ENCODE results near the gene PITHD1. TPM values are rescaled to one million over a fixed set of nuclear protein-coding genes. Genes with fewer than 3 reads are reported as not detected.
"Not testable (repeated sequence)": the region's sequence is repeated elsewhere in the genome, so short reads cannot be mapped to it uniquely, and the experiment has no call there.

The PITHD1 gene
- total RNA-seq, 1 donor from 2014 or later = 46.7 TPM

DNA sequence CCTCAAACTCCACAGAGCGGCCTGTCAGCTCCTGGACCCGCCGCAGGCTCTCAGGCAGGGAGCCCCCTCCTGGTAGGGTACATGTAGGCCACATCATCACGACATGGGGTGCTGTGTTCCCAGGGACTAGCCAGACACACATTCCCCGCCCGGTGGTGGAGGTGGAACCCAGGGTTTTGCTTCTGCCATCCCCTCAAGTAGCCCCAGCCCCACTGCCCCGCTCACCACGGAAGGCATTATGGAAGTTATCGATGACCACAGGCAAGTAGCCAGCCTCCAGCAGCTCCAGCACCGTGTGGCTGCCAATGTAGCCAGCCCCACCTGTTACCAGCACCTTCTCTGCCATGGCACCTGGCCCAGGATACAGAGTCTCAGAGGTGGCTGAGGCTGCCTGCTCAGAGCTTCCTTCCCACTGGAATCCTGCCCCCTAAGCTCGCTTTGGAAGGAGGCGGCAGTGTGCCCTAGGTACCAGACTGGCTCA, 20.5 kb downstream of the PITHD1 start:
- no peak for DNase-seq (ENCODE audit: low spot score)

DNA sequence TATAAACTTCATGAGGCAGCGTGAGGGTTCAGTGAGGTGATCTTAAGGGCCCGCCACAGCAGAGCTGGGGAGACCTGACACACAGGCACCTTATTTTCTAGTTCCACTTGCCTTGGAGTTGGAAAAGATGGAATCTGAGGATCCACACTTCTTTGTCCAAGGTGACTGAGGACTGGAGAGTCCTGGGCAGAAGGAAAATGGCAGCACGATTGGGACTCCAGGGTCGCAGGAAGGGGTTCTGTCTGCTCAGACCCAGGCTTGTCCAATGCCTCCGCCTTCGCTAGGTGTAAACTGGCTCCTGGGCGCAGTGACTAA, 21.0 kb downstream of the PITHD1 start:
- no peak for DNase-seq (ENCODE audit: low spot score)

- DNase-seq (ENCODE audit: low spot score) = peak; percentile 70
Measured at GRCh38 chr1:23799570-23800399, 21.6 kb downstream of the PITHD1 start.

DNA sequence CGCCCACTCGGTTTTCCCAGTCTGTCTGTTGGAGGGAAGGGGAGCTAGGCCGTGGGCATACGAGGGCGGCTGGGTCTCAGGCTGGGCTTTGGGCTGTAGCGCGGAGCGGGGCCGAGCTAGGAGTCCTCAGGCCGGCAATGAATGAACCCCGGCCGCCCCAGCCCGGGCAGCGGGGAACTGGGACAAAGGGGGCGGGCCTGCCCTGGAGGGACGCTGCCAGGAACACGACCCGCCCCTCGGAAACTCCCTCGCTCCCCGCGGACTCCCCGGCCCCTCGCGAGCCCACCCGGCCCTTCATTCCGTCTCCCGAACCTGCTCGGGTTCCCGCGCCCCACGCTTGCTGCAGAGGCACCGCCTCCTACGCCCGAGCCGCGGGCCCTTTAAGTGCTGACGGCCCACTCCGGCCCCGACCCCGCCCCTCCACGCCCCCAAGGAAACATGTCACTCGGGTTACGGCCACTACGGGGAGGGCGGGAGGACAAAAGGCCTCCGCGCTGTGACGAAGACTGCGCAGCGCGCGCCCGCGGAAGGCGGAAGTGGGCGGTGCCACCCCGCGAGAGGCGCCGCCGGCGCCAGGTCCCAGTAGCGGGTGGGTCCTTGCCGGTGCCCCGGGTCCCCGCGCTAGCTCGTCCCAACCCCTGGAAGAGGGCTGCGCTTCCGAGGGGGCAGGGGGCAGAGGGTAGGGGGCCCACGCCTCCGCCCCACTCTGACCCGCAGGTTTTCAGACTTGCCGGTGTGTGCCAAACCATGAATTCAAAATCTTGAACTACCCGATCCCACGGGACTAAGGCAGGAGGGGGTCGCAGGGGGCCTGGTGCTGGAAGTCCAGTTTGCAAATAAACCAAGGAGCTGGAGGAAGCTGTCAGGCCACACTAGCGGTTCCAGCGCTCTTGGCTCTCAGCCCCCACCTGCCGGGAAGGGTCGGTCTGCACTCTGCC, 22.5 kb downstream of the PITHD1 start, which contains the start of gene GALE:
GALE (minus strand) TSS at position 355 of the 938 bp plus-strand sequence. CDS start 1,747 bp downstream, outside the sequence.
- peak; percentile 97 for DNase-seq (ENCODE audit: low spot score)

DNA sequence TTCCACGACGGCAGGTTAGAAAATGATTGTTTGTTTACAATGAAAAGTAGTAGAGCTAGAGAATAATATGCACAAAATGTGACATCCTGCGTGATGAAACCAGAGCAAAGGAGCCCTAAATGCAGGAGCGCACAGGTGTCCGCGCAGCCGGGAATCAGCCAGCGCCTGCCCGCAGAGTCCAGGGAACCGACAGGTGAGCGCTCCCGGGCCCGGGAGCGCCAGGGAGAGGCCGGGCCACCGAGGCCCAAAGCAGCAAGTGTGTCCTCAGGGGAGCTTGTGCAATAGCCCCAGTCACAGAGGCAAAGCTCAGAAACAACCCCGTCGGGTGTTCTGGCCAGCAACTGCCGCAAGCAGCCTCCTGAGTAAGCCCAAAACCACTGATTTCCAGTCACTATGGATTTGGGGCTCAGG, 23.1 kb downstream of the PITHD1 start:
- no peak for DNase-seq (ENCODE audit: low spot score)

- no peak for DNase-seq (ENCODE audit: low spot score)
Measured at GRCh38 chr1:23801876-23802275, 23.7 kb downstream of the PITHD1 start.

DNA sequence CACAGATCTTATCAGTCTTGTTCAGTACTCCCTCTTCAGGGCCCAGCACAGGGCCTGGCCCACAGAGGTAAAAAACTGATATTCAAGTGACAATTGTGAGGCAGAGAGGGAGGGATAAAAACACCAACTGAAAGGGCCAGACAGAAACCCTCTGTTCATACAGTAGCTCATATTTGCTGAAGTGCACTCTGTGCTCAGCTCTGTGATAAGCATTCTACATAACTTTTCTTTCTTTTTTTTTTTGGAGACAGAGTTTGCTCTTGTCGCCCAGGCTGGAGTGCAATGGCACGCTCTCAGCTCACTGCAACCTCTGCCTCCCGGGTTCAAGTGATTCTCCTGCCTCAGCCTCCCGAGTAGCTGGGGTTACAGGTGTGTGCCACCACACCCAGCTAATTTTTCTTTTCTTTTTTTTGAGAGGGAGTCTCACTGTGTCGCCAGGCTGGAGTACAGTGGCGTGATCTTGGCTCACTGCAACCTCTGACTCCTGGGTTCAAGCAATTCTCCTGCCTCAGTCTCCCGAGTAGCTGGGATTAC, 24.7 kb downstream of the PITHD1 start:
- DNase-seq (ENCODE audit: low spot score) = not testable (repeated sequence)

GRCh38 chr1:23803674-23804073, 25.5 kb downstream of the PITHD1 start:
- DNase-seq (ENCODE audit: low spot score) = no peak

GRCh38 chr1:23804183-23804835, 26.1 kb downstream of the PITHD1 start:
- DNase-seq (ENCODE audit: low spot score) = no peak

GRCh38 chr1:23805025-23805424, 26.8 kb downstream of the PITHD1 start:
- DNase-seq (ENCODE audit: low spot score) = no peak

DNA sequence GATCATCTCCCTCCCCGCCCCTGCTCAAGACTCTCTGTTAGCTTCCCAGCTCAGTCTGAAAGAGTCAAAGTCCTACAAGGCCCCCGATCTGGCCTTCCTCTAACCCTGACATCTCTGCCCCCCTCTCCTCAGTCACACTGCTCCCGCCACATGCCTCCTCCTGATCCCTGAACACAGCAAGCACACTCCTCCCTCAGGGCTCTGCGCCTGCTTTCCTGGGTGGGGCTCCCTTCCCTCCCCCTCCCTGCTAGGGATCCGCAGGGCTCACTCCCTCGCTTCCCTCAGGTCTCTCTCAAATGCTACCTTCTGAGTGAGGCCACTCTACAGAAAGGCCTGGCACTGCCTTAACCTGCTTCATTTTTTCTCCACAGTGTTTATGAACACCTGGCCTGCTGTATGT, 28.1 kb downstream of the PITHD1 start:
- DNase-seq (ENCODE audit: low spot score) = no peak

DNA sequence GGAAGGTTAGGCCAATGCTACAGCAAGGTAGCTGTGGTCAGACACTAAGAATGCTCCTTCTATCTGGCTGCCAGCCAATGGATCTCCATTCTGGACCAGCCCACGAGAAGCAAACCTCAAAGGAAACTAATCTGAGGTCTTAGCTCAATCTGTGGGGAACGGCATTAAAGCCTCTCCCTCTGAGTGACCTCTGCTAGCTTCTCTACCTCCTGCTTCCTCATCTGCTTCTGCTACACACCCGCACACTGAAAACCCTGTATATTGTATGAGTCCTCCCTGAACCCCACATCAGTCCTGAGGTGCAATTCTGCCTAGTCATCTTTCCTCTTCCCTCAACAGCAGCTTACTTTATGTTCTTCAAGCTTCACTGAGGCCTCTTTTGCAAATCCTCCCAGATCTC, 29.2 kb downstream of the PITHD1 start:
- peak; percentile 42 for DNase-seq (ENCODE audit: low spot score)

DNA sequence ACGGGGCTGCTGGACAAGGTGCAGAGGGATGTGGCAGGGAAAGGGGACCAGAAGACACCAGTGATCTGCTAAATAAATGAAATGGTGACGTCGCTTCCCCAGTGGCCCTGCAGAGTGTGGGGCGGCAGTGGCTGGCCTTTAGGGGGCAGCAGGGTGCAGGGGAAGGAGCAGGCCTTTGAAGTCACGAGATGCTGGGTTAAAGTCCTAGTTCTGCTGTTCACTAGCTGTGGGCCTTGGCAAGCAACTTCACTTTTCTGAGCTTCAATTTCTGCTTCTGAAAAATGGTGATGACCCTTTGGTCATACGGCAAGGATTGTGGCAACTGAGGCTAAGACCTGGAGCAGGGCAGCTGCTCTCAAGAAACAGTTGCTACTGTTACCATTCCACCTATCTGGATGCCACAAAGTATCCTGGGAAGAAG, 31.5 kb downstream of the PITHD1 start:
- peak; percentile 49 for DNase-seq (ENCODE audit: low spot score)

- peak; percentile 24 for DNase-seq (ENCODE audit: low spot score)
Measured at GRCh38 chr1:23810818-23811540, 32.8 kb downstream of the PITHD1 start.

DNA sequence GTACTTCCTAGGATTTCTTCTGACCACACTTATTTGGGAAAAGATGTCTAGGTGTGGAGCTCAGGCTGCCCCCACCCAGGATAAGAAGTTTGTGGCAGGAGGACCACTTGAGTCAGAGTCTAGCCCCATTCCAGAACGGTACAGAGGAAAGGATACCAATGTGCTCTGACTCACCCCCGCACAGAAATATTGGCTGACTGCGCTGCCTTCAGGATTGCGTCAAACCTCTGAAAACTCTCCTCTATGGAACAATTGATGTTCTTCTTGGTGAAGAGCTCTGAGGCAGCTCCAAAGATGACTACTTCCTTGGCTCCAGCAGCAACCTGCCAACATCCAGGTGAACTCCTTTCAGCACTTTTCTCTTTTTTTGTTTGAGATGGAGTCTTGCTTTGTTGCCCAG, 35.8 kb downstream of the PITHD1 start:
- no peak for DNase-seq (ENCODE audit: low spot score)

GRCh38 chr1:23816361-23816760, 38.1 kb downstream of the PITHD1 start:
- DNase-seq (ENCODE audit: low spot score) = no peak

GRCh38 chr1:23816906-23817305, 38.7 kb downstream of the PITHD1 start:
- no peak for DNase-seq (ENCODE audit: low spot score)

DNA sequence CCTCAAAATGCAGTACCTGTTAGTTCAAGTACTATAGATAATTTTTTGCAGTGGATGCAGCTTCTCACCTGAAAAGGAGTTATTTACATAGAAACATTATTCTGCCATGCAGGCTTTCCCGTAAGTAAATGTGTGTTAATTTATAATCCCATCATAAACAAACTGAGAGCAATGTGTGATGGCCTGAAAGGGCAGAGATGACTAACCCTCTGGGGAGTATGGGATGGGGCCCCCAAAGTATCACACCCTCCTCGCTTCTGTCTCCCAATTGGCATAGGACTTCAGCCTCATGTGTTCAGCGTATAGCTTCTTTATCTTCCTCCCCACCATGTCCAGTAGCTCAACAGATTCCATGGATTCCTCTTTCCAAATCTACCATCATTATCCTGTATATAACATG, 39.4 kb downstream of the PITHD1 start:
- no peak for DNase-seq (ENCODE audit: low spot score)

GRCh38 chr1:23823767-23824166, 45.5 kb downstream of the PITHD1 start:
- no peak for DNase-seq (ENCODE audit: low spot score)

- DNase-seq (ENCODE audit: low spot score) = no peak
Measured at GRCh38 chr1:23824711-23825075, 46.5 kb downstream of the PITHD1 start.

Measured in umbilical cord (tissue), 2 donors.